K562 (cell line): ENCODE results near the gene GPR107. TPM values are rescaled to one million over a fixed set of nuclear protein-coding genes. Genes with fewer than 3 reads are reported as not detected.

ENCODE experiments used
- ATAC-seq: fragments of 200-7000 bp; cut with Tn5 transposase; 3 replicates; pipeline ENCODE4 v1.9.1; 2020; ENCODE audit warnings: moderate library complexity
- BruUV-seq: library from RNA; stranded (reverse); fragments of 400-500 nt; replicated peaks from 2 replicates; lab custom pipeline; 2021; lab: Mats Ljungman, UMichigan
- CTCF ChIA-PET: fragments of 300-600 bp; formaldehyde crosslinking; extraction: SDS; loops from one replicate; lab custom pipeline; 2021; ENCODE audit warnings: low intra/inter-chr PET ratio; lab: Yijun Ruan, JAX
- POLR2A ChIA-PET: fragments of 300-600, 350-650 bp; sonication (Branson Sonifier 250); formaldehyde crosslinking; extraction: SDS; loops from one replicate; lab custom pipeline; 2021; ENCODE audit warnings: antibody characterized with exemption, inconsistent platforms; lab: Yijun Ruan, JAX
- DNase-seq, 4 experiments: peaks; one replicate each; pipeline versions ENCODE4 v3.0.0 to v3.0.0-alpha.2; 2011 to 2018; ENCODE audit warnings: low spot score in 3 of 4, mixed read lengths in 3 of 4; ENCODE audit errors: extremely low read depth in 1 of 4
- FAIRE-seq: peaks from 2 replicates; lab custom pipeline; 2011; peaks lifted over from hg19 to GRCh38; lab: Jason Lieb, UNC
- H2AFZ ChIP-seq: 2 replicates; pipeline ENCODE4 v1.6.0; 2011; ENCODE audit warnings: low read depth, low read length, control low read depth, inconsistent platforms
- H3K27ac ChIP-seq: fragments of 200-600 bp; 3 replicates; pipeline ENCODE4 v1.8.0; 2011; ENCODE audit warnings: low read depth, mild to moderate bottlenecking, control low read depth, inconsistent platforms, low read length, moderate library complexity, mixed read lengths; ENCODE audit errors: extremely low read depth
- H3K27me3 ChIP-seq, 2 experiments: fragments of 300-600 bp in 1 of 2; 2 replicates in 1 of 2; 3 replicates in 1 of 2; pipeline versions ENCODE4 v1.6.0 to v1.8.0; 2011; ENCODE audit warnings: inconsistent platforms in 2 of 2, low read length in 2 of 2, mild to moderate bottlenecking in 1 of 2, mixed read lengths in 1 of 2, moderate library complexity in 1 of 2; ENCODE audit not compliant: control insufficient read depth in 2 of 2, insufficient read depth in 2 of 2
- H3K36me3 ChIP-seq: fragments of 300-600 bp; 3 replicates; pipeline ENCODE4 v1.8.0; 2011; ENCODE audit warnings: mild to moderate bottlenecking, low read length, inconsistent platforms; ENCODE audit not compliant: control insufficient read depth, insufficient read depth
- H3K4me1 ChIP-seq, 2 experiments: fragments of 200-600 bp in 1 of 2; replicated peaks in 1 of 2; 2 replicates in 1 of 2; 3 replicates in 1 of 2; pipeline versions ENCODE4 v1.5.1 to v1.8.0; 2011; ENCODE audit warnings: inconsistent platforms in 2 of 2, low read length in 2 of 2, mild to moderate bottlenecking in 1 of 2, mixed read lengths in 1 of 2, moderate library complexity in 1 of 2; ENCODE audit not compliant: control insufficient read depth in 2 of 2, insufficient read depth in 2 of 2
- H3K4me2 ChIP-seq: 2 replicates; pipeline ENCODE4 v1.6.1; 2011; ENCODE audit warnings: low read length, control low read depth, inconsistent platforms, mixed read lengths; ENCODE audit not compliant: insufficient read depth
- H3K4me3 ChIP-seq: fragments of 200-600 bp; sonication (generic), shearing (Covaris generic); 2 replicates; pipeline ENCODE4 v1.5.1; 2016; ENCODE audit warnings: control low read depth, inconsistent platforms
- H3K79me2 ChIP-seq: fragments of 200-600 bp; 3 replicates; pipeline ENCODE4 v1.8.0; 2011; ENCODE audit warnings: low read length, inconsistent platforms; ENCODE audit not compliant: control insufficient read depth, insufficient read depth
- H3K9ac ChIP-seq, 2 experiments: 2 replicates each; pipeline versions ENCODE4 v1.6.0 to v1.6.1; 2011; ENCODE audit warnings: low read depth in 2 of 2, low read length in 2 of 2, control low read depth in 1 of 2, inconsistent platforms in 1 of 2, mild to moderate bottlenecking in 1 of 2, mixed read lengths in 1 of 2; ENCODE audit not compliant: insufficient read depth in 1 of 2
- H3K9me1 ChIP-seq: one replicate; pipeline ENCODE4 v1.6.0; 2011; ENCODE audit warnings: inconsistent platforms, mild to moderate bottlenecking, low read length, moderate library complexity; ENCODE audit not compliant: control insufficient read depth, insufficient read depth
- H3K9me3 ChIP-seq: replicated peaks from 2 replicates; pipeline ENCODE4 v1.5.1; 2011; ENCODE audit warnings: low read depth, low read length, inconsistent platforms; ENCODE audit not compliant: control insufficient read depth, insufficient read depth
- H4K20me1 ChIP-seq: replicated peaks from 2 replicates; pipeline ENCODE4 v1.6.1; 2011; ENCODE audit warnings: low read length, inconsistent platforms, mixed read lengths; ENCODE audit not compliant: control insufficient read depth, insufficient read depth
- ARID3B ChIP-seq: fragments of 250-450 bp; sonication (Bioruptor Pico); IDR thresholded peaks from 2 replicates; pipeline ENCODE4 v1.4.0; 2020; ENCODE audit warnings: borderline replicate concordance
- BRCA1 ChIP-seq, 2 experiments: fragments of 450-650 bp in 1 of 2; sonication (generic) in 1 of 2; formaldehyde crosslinking in 1 of 2; IDR thresholded peaks; 2 replicates each; pipeline versions ENCODE4 v1.5.0 to v1.6.1; 2017 to 2020; ENCODE audit warnings: mild to moderate bottlenecking in 1 of 2, missing genetic modification reagents in 1 of 2
- MITF ChIP-seq: IDR thresholded peaks from 2 replicates; pipeline ENCODE4 v1.6.1; 2014; ENCODE audit warnings: antibody characterized with exemption
- SRSF3 ChIP-seq: fragments of 200-400 bp; formaldehyde crosslinking; IDR thresholded peaks from 2 replicates; pipeline ENCODE4 v1.6.1; 2016; ENCODE audit warnings: mild to moderate bottlenecking, low read length, moderate library complexity; ENCODE audit not compliant: insufficient read depth
- ZBTB5 ChIP-seq: fragments of 450-650 bp; IDR thresholded peaks from 2 replicates; pipeline ENCODE4 v1.6.1; 2017; ENCODE audit warnings: antibody characterized with exemption
- ZNF384 ChIP-seq: IDR thresholded peaks from 2 replicates; pipeline ENCODE4 v1.6.1; 2012; ENCODE audit warnings: low read depth, low read length, improper control_type of control experiment
- ZNF41 ChIP-seq: fragments of 250-450 bp; sonication (Bioruptor Pico); conservative IDR thresholded peaks from 2 replicates; pipeline ENCODE4 v1.4.0; 2020; ENCODE audit warnings: mild to moderate bottlenecking
- ZNF639 ChIP-seq, 2 experiments: fragments of 200-800 bp in 1 of 2; sonication (Bioruptor generic) in 1 of 2; sonication (generic) in 1 of 2; formaldehyde crosslinking in 1 of 2; IDR thresholded peaks in 1 of 2; conservative IDR thresholded peaks in 1 of 2; 2 replicates each; pipeline versions ENCODE4 v1.5.0 to v1.6.1; 2016 to 2020; ENCODE audit warnings: missing compliant biosample characterization in 1 of 2, missing genetic modification characterization in 1 of 2, missing genetic modification reagents in 1 of 2
- WGBS: fragments of 100-300 bp; shearing (Covaris generic); methylation state at CpG from one replicate; pipeline ENCODE4 v1.1.6; 2016; ENCODE audit warnings: low coverage, mixed read lengths; ENCODE audit not compliant: insufficient coverage; ENCODE audit errors: missing lambda C conversion rate; 5-methylcytosine and 5-hydroxymethylcytosine counted together
- in situ Hi-C: fragments of 300-500 bp; cut with MboI; formaldehyde crosslinking; loops from 4 replicates; pipeline ENCODE4 v1.15.0; 2018; ENCODE audit warnings: inconsistent platforms, mixed read lengths
- intact Hi-C: fragments of 100-400 bp; cut with micrococcal nuclease; formaldehyde crosslinking; loops from 2 replicates; pipeline ENCODE4 v1.14.2; 2022
- polyA plus RNA-seq, 8 experiments: library from polyadenylated mRNA; depleted of rRNA in 4 of 8; stranded (reverse) in 5 of 8; unstranded in 3 of 8; fragments of >200 nt; fragmentation: Nextera tagmentation in 2 of 8; fragmentation: Illumina TruSeq in 1 of 8; extraction: Ambion mirVana in 2 of 8; extraction: Trizol in 1 of 8; gene quantifications; 2 replicates each; pipeline versions ENCODE4 v1.2.1 to v1.2.3, GENCODE V29; 2011 to 2014; ENCODE audit warnings: inconsistent platforms in 1 of 8, missing spikeins in 1 of 8
- total RNA-seq, 7 experiments: library from RNA; depleted of rRNA in 6 of 7; stranded (reverse); fragments of >200 nt in 6 of 7; fragmentation: Illumina TruSeq in 2 of 7; extraction: Trizol in 2 of 7; gene quantifications; 2 replicates each; pipeline versions ENCODE4 v1.2.1 to v1.2.3, GENCODE V29; 2011 to 2021; ENCODE audit warnings: low replicate concordance in 1 of 7

GPR107 gene
- total and polyA plus RNA-seq, 9 of the 15 experiments (the other 6 are each of a cell fraction or from before 2014, with no cell fraction given), result 3.2 to 34.6 (median 14.4) TPM

GRCh38 chr9:130145658-130146057 lies 92.0 kb downstream of the GPR107 start:
- POLR2A ChIA-PET, result interaction anchor here (0.7 kb wide), 1 partner anchor 1190 kb away, joined by 3 read pairs; no protein-coding TSS in a partner anchor
- no peaks in the 10 kb centered on the region; a peak in 1 of 5 replicates for H3K27me3 ChIP-seq
- DNase-seq, result no peak

GRCh38 chr9:130147198-130147597 lies 93.5 kb downstream of the GPR107 start:
- Histone ChIP-seq H3K4me3 (no peak overlapping the region), H3K27me3 (no peaks in the 10 kb centered on the region; a peak in 1 of 5 replicates), H3K4me2 (no peak overlapping the region), H3K27ac (no peak overlapping the region), H3K36me3 (no peaks in the 10 kb centered on the region), H2AFZ (no peak overlapping the region), H3K9me3 (no peaks in the 10 kb centered on the region), H3K9me1 (no peaks in the 10 kb centered on the region), H4K20me1 (no peaks in the 10 kb centered on the region), H3K4me1 (peaks cover 11 to 25% of the 10 kb centered on the region in 2 experiments; a peak in 4 of 5 replicates), H3K9ac (no peak overlapping the region), H3K79me2 (no peaks in the 10 kb centered on the region)
- FAIRE-seq (no peak), ATAC-seq (no peak), DNase-seq (no peak)
- ChIA-PET CTCF (no interaction called here), POLR2A (interaction anchor here (0.5 to 1.1 kb wide), 2 partner anchors 19 to 28 kb away, joined by 3 to 4 read pairs; no protein-coding TSS in a partner anchor)
- WGBS, result 45% methylated on average over 5 of the region's 5 CpGs
- in situ Hi-C loops (loop anchor here (25.0 kb wide), 1 partner anchor 540 kb away; the partner anchor contains the start of gene EXOSC2), intact Hi-C loops (no loop called here)
- BruUV-seq, result no TSS peak
- TF ChIP-seq SRSF3 (no peak), ARID3B (CRISPR knock-in tag) (no peak), ZNF41 (no peak), ZNF639 (CRISPR knock-in tag; conservative IDR thresholded peaks at IDR 0.05 in 1 of 2, IDR thresholded peaks at IDR 0.05 in 1 of 2) (no peak), MITF (no peak), ZBTB5 (no peak)

More at GRCh38 chr9:130145658-130146057, 92.0 kb downstream of the GPR107 start:
- TF ChIP-seq ZNF384 (peak; percentile 62; the same call in 1 of the 2 replicates), BRCA1 (IDR thresholded peaks at IDR 0.05) (no peak), BRCA1 (CRISPR knock-in tag; IDR thresholded peaks at IDR 0.05) (no peak)
- in situ Hi-C loops, result loop anchor here (25.0 kb wide), 1 partner anchor 542 kb away; the partner anchor contains the start of gene EXOSC2
- CTCF ChIA-PET, result interaction anchor here (0.5 kb wide), 1 partner anchor 103 kb away, joined by 3 read pairs; no protein-coding TSS in a partner anchor
- H3K27ac ChIP-seq, result no peak overlapping the region
- no peak overlapping the region for H3K4me3 ChIP-seq
- FAIRE-seq (no peak), ATAC-seq (no peak)
- H4K20me1 ChIP-seq, result no peaks in the 10 kb centered on the region
- H3K9ac ChIP-seq, result no peak overlapping the region
- H2AFZ ChIP-seq, result no peak overlapping the region
- 8% methylated on average over 1 of the region's 1 CpG for WGBS
- peaks cover 7 to 26% of the 10 kb centered on the region in 2 experiments; a peak in 4 of 5 replicates for H3K4me1 ChIP-seq
- H3K4me2 ChIP-seq, result no peak overlapping the region
- intact Hi-C loops, result no loop called here
- no peaks in the 10 kb centered on the region for H3K36me3 ChIP-seq
- no peaks in the 10 kb centered on the region for H3K79me2 ChIP-seq
- H3K9me3 ChIP-seq, result no peaks in the 10 kb centered on the region
- BruUV-seq, result no TSS peak
- H3K9me1 ChIP-seq, result no peaks in the 10 kb centered on the region
